ENCODE measurements around the gene RNF167. TPM values are rescaled to one million over a fixed set of nuclear protein-coding genes. Genes with fewer than 3 reads are reported as not detected.

The RNF167 gene
- polyA plus RNA-seq, 1 donor (not counting 4 experiments of a cell fraction or from before 2014, with no cell fraction given): 101 TPM

DNA sequence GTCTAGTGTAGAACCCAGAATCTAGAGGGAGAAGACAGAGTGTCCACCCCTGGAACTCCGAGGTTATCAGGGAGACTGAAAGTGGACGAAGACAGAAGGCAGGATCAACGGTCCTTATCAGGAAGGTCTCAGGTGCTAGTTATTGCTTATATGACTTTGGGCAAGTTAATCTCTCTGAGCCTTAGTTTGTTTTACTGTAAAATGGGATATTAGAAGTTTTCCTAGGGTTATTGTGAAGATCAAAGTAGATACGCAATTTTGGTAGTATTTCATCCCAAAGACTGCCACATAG is 1.2 kb downstream of the RNF167 start:
- no peak for DNase-seq (ENCODE audit: low read depth, low spot score)
- no peak for TF ChIP-seq EZH2 (IDR thresholded peaks at IDR 0.05; ENCODE audit: low read length)
- no peak for TF ChIP-seq CTCF (optimal IDR thresholded peaks at IDR 0.05 in 1 of 3, IDR thresholded peaks at IDR 0.05 in 1 of 3, conservative IDR thresholded peaks at IDR 0.05 in 1 of 3; ENCODE audit: extremely low read depth in 1 of 3, insufficient read depth in 2 of 3, low read length in 3 of 3)
- H3K36me3 ChIP-seq (ENCODE audit: control insufficient read depth in 2 of 2, extremely low read depth in 1 of 2, insufficient read depth in 2 of 2, low read length in 2 of 2): peaks cover 31 to 32% of the 10 kb centered on the region in 2 experiments
- H3K9me3 ChIP-seq (ENCODE audit: control insufficient read depth, low read depth, low read length): no peaks in the 10 kb centered on the region
- FAIRE-seq: no peak
- dilution Hi-C loops (cut with MboI; ENCODE audit: extremely low pct_ligation_motif_present, low sequenced_read_pairs): loop anchor here (10.0 kb wide), 1 partner anchor 64 kb away; no protein-coding TSS in a partner anchor
- peaks cover 44% of the 10 kb centered on the region for H3K4me1 ChIP-seq (ENCODE audit: control insufficient read depth, extremely low read depth, insufficient read depth, low read length)
- H3K9ac ChIP-seq (ENCODE audit: control insufficient read depth, extremely low read depth, insufficient read depth, low read length): peak overlapping the region; percentile 97
- H3K79me2 ChIP-seq (ENCODE audit: control insufficient read depth, insufficient read depth, low read length): peaks cover 62% of the 10 kb centered on the region
- peaks cover 7% of the 10 kb centered on the region for H4K20me1 ChIP-seq (ENCODE audit: control insufficient read depth, extremely low read depth, insufficient read depth, low read length)
- no peak overlapping the region for H2AFZ ChIP-seq (ENCODE audit: control insufficient read depth, low read length)
- peak overlapping the region; percentile 88 to 93 (median 91) for H3K4me3 ChIP-seq (ENCODE audit: control insufficient read depth in 2 of 3, extremely low read depth in 1 of 3, insufficient read depth in 2 of 3, low read depth in 1 of 3, low read length in 3 of 3)
- H3K9me1 ChIP-seq (ENCODE audit: control insufficient read depth, extremely low read depth, insufficient read depth, low read length): no peaks in the 10 kb centered on the region
- H3K4me2 ChIP-seq (ENCODE audit: control insufficient read depth, extremely low read depth, insufficient read depth, low read depth, low read length): peak overlapping the region; percentile 100
- no peaks in the 10 kb centered on the region for H3K27me3 ChIP-seq (ENCODE audit: control insufficient read depth, extremely low read depth, insufficient read depth, low read length)
- H3K27ac ChIP-seq (ENCODE audit: control insufficient read depth, insufficient read depth, low read length): peak overlapping the region; percentile 98

DNA sequence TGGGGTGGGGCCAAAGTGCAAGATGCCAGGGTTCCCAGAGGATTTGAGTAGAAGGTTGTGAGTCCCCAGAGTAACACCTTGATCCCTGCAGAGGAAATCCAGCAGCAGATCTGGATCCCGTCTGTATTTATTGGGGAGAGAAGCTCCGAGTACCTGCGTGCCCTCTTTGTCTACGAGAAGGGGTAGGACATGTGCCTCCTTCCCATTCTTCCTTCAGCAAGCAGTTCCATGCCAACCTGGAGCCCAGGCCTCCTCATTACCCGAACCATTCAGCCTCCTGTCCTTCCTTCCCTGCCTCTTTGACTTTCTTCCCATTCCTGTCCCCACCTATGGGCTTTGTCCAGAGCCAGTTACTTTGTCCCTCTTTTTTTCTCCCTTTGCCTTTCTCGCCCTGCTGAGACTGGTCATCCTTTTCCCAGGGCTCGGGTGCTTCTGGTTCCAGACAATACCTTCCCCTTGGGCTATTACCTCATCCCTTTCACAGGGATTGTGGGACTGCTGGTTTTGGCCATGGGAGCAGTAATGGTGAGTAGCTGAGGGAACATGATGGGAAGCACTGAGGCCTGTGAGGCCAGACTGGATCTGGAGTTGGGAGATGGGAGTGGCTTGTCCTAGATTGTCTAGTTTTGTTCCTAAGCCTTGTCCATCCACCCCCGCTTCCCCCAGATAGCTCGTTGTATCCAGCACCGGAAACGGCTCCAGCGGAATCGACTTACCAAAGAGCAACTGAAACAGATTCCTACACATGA is 2.9 kb downstream of the RNF167 start:
- Histone ChIP-seq H3K79me2 (ENCODE audit: control insufficient read depth, insufficient read depth, low read length) (peaks cover 74% of the 10 kb centered on the region), H4K20me1 (ENCODE audit: control insufficient read depth, extremely low read depth, insufficient read depth, low read length) (peaks cover 15% of the 10 kb centered on the region), H3K9me1 (ENCODE audit: control insufficient read depth, extremely low read depth, insufficient read depth, low read length) (no peaks in the 10 kb centered on the region), H2AFZ (ENCODE audit: control insufficient read depth, low read length) (no peak overlapping the region), H3K4me1 (ENCODE audit: control insufficient read depth, extremely low read depth, insufficient read depth, low read length) (peaks cover 45% of the 10 kb centered on the region), H3K4me2 (ENCODE audit: control insufficient read depth, extremely low read depth, insufficient read depth, low read depth, low read length) (no peak overlapping the region), H3K9ac (ENCODE audit: control insufficient read depth, extremely low read depth, insufficient read depth, low read length) (no peak overlapping the region), H3K27me3 (ENCODE audit: control insufficient read depth, extremely low read depth, insufficient read depth, low read length) (no peaks in the 10 kb centered on the region), H3K27ac (ENCODE audit: control insufficient read depth, insufficient read depth, low read length) (no peak overlapping the region), H3K36me3 (ENCODE audit: control insufficient read depth in 2 of 2, extremely low read depth in 1 of 2, insufficient read depth in 2 of 2, low read length in 2 of 2) (peaks cover 33 to 38% of the 10 kb centered on the region in 2 experiments), H3K9me3 (ENCODE audit: control insufficient read depth, low read depth, low read length) (no peaks in the 10 kb centered on the region), H3K4me3 (ENCODE audit: control insufficient read depth in 2 of 3, extremely low read depth in 1 of 3, insufficient read depth in 2 of 3, low read depth in 1 of 3, low read length in 3 of 3) (no peak overlapping the region)
- FAIRE-seq (no peak), DNase-seq (ENCODE audit: low read depth, low spot score) (no peak)
- TF ChIP-seq EZH2 (IDR thresholded peaks at IDR 0.05; ENCODE audit: low read length) (no peak), CTCF (optimal IDR thresholded peaks at IDR 0.05 in 1 of 3, IDR thresholded peaks at IDR 0.05 in 1 of 3, conservative IDR thresholded peaks at IDR 0.05 in 1 of 3; ENCODE audit: extremely low read depth in 1 of 3, insufficient read depth in 2 of 3, low read length in 3 of 3) (no peak)
- dilution Hi-C loops (cut with MboI; ENCODE audit: extremely low pct_ligation_motif_present, low sequenced_read_pairs): loop anchor here (10.0 kb wide), 1 partner anchor 62 kb away; no protein-coding TSS in a partner anchor

Measured in keratinocyte (primary cell).